ENCODE results near the gene DIS3L2. TPM values are rescaled to one million over a fixed set of nuclear protein-coding genes. Genes with fewer than 3 reads are reported as not detected.
"Not testable (repeated sequence)": the region's sequence is repeated elsewhere in the genome, so short reads cannot be mapped to it uniquely, and the experiment has no call there.

DIS3L2 gene
- total and polyA plus RNA-seq, 10 donors, result 9.1 to 59.8 (median 35.4) TPM

GRCh38 chr2:232330068-232330999 lies 368.8 kb downstream of the DIS3L2 start:
- H3K36me3 ChIP-seq, result peaks cover 0 to 36% (median 6%) of the 10 kb centered on the region in 6 donors
- WGBS, 5 donors, result 90 to 97% (median 94%) methylated on average over 4 to 15 of the region's 17 CpGs
- no peak overlapping the region for H3K27ac ChIP-seq
- peak; percentile 72 for DNase-seq
- intact Hi-C loops (cut with DNase I; ENCODE audit: low total_unique reads), result no loop called here
- H3K4me1 ChIP-seq, result peaks cover 0 to 22% (median 1%) of the 10 kb centered on the region in 6 donors
- no peak overlapping the region for H3K4me3 ChIP-seq
- H3K27me3 ChIP-seq (replicated peaks in 1 of 7), result no peaks in the 10 kb centered on the region
- H3K9me3 ChIP-seq, result no peaks in the 10 kb centered on the region
- TF ChIP-seq, protein P1, sequence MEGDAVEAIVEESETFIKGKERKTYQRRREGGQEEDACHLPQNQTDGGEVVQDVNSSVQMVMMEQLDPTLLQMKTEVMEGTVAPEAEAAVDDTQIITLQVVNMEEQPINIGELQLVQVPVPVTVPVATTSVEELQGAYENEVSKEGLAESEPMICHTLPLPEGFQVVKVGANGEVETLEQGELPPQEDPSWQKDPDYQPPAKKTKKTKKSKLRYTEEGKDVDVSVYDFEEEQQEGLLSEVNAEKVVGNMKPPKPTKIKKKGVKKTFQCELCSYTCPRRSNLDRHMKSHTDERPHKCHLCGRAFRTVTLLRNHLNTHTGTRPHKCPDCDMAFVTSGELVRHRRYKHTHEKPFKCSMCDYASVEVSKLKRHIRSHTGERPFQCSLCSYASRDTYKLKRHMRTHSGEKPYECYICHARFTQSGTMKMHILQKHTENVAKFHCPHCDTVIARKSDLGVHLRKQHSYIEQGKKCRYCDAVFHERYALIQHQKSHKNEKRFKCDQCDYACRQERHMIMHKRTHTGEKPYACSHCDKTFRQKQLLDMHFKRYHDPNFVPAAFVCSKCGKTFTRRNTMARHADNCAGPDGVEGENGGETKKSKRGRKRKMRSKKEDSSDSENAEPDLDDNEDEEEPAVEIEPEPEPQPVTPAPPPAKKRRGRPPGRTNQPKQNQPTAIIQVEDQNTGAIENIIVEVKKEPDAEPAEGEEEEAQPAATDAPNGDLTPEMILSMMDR (IDR thresholded peaks at IDR 0.05 in 8 of 11, conservative IDR thresholded peaks at IDR 0.05 in 3 of 11), result no peak
- no peak for TF ChIP-seq POLR2AphosphoS5 (IDR thresholded peaks at IDR 0.05)
- TF ChIP-seq POLR2A (IDR thresholded peaks at IDR 0.05), result no peak

GRCh38 chr2:232331061-232331460 lies 369.5 kb downstream of the DIS3L2 start:
- H3K27me3 ChIP-seq (replicated peaks in 1 of 7); intact Hi-C loops (cut with DNase I; ENCODE audit: low total_unique reads); H3K4me3 ChIP-seq; H3K27ac ChIP-seq; H3K9me3 ChIP-seq: not testable (repeated sequence)
- Histone ChIP-seq H3K36me3 (peaks cover 0 to 44% (median 6%) of the 10 kb centered on the region in 6 donors), H3K4me1 (peaks cover 0 to 17% (median 1%) of the 10 kb centered on the region in 6 donors)
- WGBS, 5 donors, result 84 to 89% (median 87%) methylated on average over 8 to 11 of the region's 11 CpGs; no CpG with 5 or more reads in 1 of the 5 donors
- DNase-seq, result peak; percentile 73

GRCh38 chr2:232331641-232332040 lies 370.1 kb downstream of the DIS3L2 start:
- peak; percentile 51 for DNase-seq
- H3K4me1 ChIP-seq, result peaks cover 0 to 13% (median 0%) of the 10 kb centered on the region in 6 donors
- H3K4me3 ChIP-seq; H3K27ac ChIP-seq; intact Hi-C loops (cut with DNase I; ENCODE audit: low total_unique reads); H3K9me3 ChIP-seq; H3K27me3 ChIP-seq (replicated peaks in 1 of 7): not testable (repeated sequence)
- WGBS, 5 donors, result 80 to 96% (median 93%) methylated on average over 1 to 11 of the region's 11 CpGs; no CpG with 5 or more reads in 1 of the 5 donors
- H3K36me3 ChIP-seq, result peaks cover 0 to 49% (median 9%) of the 10 kb centered on the region in 6 donors

DNA sequence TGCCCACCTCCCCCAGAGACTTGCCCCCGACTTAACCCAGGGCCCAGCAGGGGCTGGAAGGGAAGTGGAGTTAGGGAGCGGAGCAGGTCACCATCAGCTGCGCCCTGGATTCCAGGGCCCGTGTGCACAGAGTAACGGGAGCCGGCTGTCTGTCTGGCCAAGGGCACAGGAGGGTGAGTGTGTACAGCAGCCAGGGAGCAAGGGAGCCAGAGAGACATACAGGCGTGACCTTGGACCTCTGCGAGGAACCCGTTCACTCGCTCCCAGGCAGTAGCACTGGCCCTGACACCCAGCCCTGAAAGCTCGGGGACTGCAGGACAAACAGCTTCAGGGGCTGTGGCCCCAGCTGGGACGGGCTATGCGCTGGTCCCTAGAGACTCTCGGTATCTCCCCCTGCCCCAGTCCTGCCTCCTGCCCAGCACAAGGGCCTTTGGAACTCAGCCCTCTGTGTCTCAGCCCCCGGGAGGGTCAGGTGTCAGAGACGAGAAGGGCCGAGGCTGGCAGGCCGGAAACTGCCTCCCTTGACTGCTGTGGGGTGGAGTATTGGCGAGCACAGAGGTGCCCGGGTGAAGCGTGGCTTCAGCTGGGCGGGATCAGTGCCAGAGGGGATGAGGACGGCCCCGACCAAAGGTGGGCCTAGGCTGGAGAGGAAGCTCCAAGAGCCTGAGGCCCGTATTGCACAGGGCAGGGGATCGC lies 370.9 kb downstream of the DIS3L2 start:
- DNase-seq, result peak; percentile 64
- H3K4me3 ChIP-seq; H3K27ac ChIP-seq; intact Hi-C loops (cut with DNase I; ENCODE audit: low total_unique reads); H3K27me3 ChIP-seq (replicated peaks in 1 of 7); H3K9me3 ChIP-seq; H3K4me1 ChIP-seq: not testable (repeated sequence)
- H3K36me3 ChIP-seq, result peaks cover 0 to 57% (median 15%) of the 10 kb centered on the region in 6 donors
- WGBS, 5 donors, result 70 to 89% (median 84%) methylated on average over 10 to 23 of the region's 26 CpGs
- TF ChIP-seq POLR2AphosphoS5 (IDR thresholded peaks at IDR 0.05), result peak in 1 of 3 donors; percentile 16

DNA sequence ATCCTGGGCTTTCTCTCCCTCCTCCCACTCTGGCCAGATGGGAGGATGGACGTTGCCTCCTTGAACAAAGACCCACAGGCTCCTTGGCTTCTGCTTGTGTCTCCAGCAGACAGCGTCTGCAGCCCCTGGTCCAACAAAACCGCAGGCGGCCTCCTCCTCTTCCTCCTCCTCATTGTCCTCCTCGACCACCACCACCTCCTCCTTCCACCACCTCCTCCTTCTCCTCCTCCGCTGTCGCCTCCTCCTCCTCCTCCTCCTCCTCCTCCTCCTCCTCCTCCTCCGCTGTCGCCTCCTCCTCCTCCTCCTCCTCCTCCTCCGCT lies 371.4 kb downstream of the DIS3L2 start:
- no peaks in the 10 kb centered on the region for H3K9me3 ChIP-seq
- TF ChIP-seq POLR2AphosphoS5 (IDR thresholded peaks at IDR 0.05) (no peak), POLR2A (IDR thresholded peaks at IDR 0.05) (no peak)
- TF ChIP-seq, protein P1 (IDR thresholded peaks at IDR 0.05 in 8 of 11, conservative IDR thresholded peaks at IDR 0.05 in 3 of 11), result no peak
- H3K36me3 ChIP-seq, result peaks cover 0 to 59% (median 15%) of the 10 kb centered on the region in 6 donors
- H3K4me3 ChIP-seq, result no peak overlapping the region
- H3K27me3 ChIP-seq (replicated peaks in 1 of 7), result no peaks in the 10 kb centered on the region
- peak; percentile 61 for DNase-seq
- 69 to 87% (median 78%) methylated on average over 7 to 10 of the region's 10 CpGs for WGBS, 5 donors
- H3K4me1 ChIP-seq, result peaks cover 0 to 3% (median 0%) of the 10 kb centered on the region in 6 donors
- intact Hi-C loops (cut with DNase I; ENCODE audit: low total_unique reads), result no loop called here
- no peak overlapping the region for H3K27ac ChIP-seq
